Stimulated activated CD8-positive, alpha-beta memory T cell treated with anti-CD3 and anti-CD28 coated beads, Interleukin-4, amount 100 ng/mL, for 1 hour (primary cell): ENCODE data around the gene PSMD5.

ENCODE experiments used
- DNase-seq, 2 donors: peaks; one replicate each; pipeline ENCODE4 v3.0.0-alpha.2; 2020; ENCODE audit warnings: low read depth in 2 of 2, low spot score in 1 of 2

Gene PSMD5

DNA sequence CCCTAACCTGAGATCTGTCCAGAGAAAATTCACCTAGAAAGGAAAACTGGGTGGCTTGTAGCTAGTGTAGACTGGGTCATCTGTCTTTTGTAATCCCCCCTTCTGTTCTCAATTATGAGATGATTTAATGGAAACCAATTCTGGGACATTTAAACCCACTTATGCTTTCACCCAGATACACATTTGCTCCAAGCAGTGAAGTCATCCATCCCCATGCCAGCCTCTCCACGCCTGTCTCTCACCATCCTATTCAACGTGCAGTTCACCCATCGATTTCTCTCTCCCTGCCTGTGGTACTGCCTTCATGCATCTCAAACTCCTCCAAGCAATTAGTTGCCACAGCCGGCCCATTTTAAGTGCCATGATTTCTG lies 32.5 kb upstream of the PSMD5 start:
- DNase-seq = no peak

DNA sequence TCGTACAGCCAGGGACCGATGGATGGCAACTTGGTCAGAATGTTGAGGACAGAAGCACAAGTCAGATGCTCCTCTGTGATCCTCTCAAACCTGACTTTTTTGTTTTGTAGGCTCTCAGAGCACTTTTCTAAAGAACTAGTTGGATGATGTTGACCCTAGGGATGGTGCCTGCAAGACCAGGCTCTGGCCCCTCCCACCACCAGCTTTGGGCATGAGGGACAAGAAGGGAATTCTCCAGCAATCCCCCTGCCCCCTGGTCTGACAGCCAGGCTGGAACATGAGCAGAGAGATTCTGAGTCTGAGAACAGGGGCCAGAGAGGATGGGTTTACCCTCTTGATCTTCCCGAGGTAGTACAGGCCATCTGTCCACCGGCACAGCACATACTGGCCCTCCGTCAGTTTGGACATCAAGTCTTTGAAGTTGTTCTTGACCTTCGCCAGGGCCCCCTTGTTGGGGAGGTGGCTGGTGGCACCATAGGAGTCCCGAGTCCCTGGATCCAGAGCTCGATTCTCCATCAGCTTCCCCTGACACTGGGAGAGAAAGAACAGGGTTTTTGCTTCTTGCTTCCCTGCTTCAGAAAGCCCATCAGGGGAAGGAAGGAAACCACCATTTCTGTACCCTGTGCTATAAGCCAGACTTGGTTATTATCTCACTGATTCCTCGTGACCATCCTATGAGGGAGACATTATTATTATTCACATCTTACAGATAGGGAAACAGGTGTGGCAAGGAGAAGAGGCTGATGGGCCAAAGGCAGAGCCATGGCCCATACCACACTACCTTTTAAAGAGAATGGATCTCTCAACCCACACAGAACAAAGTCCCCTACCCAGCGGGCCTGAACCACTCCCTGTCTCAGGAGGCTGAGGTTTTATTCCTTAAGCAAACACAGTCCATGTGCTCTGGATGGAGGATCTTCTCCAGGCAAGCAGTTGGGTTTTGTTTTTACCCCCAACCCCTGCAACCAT lies 31.8 kb upstream of the PSMD5 start:
- DNase-seq = no peak

DNA sequence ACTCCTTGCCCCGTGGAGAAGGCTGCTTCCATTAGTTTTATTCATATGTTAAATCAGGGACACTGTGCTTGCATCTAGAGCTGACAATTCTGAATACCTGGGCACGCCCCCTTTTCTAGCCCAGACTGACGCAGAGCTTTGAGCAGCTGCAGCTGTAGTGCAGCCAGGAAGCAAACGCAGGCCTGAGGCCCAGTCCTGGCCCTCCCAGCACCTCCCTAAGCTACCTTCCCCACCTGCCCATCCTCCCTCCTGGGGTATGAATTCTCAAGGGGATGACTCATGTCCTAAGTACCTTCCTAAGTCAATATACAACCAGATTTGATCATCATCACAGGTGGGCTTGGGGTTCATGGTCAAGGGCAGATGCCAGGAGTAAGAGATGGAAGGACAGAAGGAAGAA lies 30.8 kb upstream of the PSMD5 start:
- DNase-seq = no peak

- DNase-seq = no peak
These were observed 30.2 kb upstream of the PSMD5 start for GRCh38 chr9:120872791-120873502.

DNA sequence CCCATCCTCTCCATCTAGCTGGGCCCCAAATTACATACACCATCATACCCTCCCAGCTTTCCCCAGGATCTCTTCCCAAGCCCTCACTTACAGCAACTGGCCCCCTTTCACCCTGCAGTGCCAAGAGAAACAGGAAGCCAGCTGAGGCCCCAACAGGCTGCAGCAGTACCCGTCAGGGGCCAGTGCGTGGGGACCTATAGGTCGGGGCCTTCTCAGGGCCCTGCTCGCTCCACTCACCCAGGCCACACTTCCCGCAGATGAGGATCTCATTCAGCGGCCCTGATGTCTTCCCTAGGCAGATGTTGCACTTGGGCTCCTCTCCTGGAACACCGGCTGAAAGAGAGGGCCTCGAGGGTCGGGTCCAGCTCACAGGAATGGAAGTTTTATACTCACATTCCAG lies 27.5 kb upstream of the PSMD5 start:
- no peak for DNase-seq

DNA sequence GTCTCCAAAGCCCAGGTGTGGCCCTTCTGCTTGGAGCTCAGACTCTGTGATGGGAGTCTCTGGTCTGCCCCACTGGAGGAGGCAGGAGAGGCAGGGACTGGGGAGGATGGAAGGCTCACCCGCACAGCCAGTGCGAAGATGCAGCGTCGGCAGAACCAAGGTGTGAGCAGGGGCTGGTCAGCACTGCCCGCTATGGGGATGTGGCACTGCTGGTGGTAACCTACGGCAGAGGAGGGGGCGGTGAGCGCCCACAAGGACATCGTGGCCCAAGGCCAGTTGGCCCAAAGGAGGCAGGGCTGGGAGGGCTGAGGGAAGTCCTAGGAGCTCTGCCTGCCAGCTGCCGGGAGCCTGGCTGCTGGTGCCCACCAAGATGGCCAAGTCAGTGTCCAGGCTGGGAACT lies 27.0 kb upstream of the PSMD5 start:
- DNase-seq = no peak

DNA sequence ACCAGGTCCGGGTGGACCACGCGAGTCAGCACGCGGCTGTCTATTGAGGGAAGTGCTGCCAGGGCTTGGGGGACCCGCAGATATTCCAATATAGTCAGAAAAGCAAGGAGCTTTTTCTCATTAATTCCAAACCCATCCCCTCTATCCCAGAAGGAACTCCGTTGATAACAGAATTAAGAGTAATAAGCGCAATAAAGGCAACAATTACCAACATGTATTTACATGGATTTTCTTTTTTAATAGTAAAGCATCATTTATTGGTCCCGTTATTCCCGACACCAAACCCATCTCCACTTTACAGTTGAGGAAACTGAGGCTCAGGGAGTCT lies 26.6 kb upstream of the PSMD5 start:
- DNase-seq = no peak

DNA sequence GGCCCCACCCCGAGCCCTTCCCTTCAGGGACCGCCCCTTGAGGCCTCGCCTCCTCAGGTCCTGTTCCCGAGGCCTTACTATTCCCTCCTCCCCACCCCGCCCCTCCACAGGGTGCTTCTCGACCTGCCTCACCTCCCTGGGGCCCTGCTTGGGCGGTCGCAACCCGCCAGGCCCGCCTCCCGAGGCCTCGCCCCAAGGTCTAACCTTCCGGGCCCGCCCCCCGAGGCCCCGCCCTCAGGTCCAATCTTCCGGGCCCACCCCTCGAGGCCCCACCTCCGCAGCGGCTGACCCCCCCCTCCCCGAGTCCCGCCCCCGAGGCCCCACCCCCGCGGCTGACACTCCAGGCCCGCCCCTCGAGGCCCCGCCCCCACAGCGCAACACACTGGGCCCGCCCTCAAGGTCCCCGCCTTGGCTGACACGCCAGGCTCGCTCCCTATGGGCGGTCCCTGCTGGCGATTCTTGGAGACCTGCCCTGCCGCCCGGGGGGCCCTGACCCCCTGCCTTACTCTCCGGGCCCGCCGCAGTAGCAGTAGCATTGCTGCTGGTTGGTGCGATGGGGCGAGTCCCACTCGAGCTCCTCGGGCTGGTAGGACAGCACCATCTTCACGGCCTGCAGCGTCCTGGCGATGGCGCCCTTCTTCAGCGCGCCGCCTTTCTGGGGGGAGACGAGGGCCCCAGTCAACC lies 26.1 kb upstream of the PSMD5 start:
- peak; percentile 96 for DNase-seq

DNA sequence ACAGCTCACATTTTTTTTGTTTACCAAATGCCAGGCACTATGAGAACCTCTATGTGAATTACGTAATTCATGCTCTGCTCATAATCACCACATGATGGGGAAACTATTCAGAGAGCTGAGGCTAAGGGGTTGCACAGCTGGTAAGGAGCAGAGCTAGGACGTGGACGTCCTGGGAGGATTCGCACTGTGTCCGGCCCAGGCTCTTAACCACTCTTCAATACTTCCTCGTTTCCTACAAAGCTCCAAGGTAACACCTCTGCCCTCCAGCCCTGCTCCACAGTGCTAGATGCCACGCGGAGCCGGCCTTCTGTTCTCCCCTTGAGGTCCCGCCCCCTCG lies 25.6 kb upstream of the PSMD5 start:
- DNase-seq = no peak

DNA sequence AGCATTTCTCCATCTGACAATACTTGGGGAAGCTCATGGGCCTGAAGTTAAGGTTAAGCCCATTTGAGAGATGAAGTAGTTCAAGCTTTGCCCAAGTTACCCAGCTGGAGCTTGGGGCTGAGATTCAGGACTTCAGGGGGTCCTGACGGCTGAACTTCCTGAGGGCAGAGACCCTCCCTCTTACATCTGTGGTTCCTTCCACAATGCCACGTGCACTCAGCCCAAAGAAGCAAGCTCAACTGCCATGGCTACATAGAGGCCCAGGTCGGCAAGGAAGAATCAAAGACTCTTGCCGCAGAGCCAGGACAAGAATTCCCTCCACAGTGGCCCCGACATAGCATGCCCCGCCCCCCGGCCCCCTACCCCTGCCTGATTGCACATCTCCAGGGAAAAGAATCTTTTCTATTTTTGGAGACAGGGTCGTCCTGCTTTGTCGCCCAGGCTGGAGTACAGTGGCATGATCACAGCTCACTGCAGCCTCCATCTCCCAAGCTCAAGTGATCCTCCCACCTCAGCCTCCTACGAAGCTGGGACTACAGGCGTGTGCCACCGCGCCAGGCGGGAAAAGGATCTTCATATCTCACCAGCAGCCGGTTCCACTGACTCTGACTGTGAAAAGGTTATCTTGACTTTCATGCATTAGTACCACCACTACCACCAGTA lies 25.1 kb upstream of the PSMD5 start:
- DNase-seq = no peak

DNA sequence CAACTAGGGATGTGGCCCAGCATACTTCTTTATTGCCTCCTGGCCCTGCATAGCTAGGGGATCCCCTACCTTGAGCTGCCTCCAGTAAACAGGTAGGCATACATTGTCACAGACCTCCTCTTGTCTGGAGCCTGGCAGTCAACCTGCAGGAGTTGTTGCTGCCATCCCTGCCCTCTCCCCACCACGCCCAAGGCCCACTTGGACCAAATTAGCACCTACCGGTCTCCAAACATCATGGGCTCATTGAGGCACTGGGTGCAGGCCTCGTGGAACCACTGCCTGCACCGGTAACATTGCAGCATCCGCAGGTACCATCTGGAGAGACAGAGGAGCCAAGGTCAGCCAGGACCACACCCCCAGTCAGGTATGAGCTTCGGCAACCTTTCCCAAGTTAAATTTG lies 23.9 kb upstream of the PSMD5 start:
- DNase-seq = no peak

- DNase-seq = no peak
These were observed 23.1 kb upstream of the PSMD5 start for GRCh38 chr9:120865809-120866208.

- no peak for DNase-seq
These were observed 22.5 kb upstream of the PSMD5 start for GRCh38 chr9:120865176-120865575.

- DNase-seq = no peak
These were observed 22.0 kb upstream of the PSMD5 start for GRCh38 chr9:120864719-120865118.

GRCh38 chr9:120863833-120864232 lies 21.1 kb upstream of the PSMD5 start:
- DNase-seq = no peak

DNA sequence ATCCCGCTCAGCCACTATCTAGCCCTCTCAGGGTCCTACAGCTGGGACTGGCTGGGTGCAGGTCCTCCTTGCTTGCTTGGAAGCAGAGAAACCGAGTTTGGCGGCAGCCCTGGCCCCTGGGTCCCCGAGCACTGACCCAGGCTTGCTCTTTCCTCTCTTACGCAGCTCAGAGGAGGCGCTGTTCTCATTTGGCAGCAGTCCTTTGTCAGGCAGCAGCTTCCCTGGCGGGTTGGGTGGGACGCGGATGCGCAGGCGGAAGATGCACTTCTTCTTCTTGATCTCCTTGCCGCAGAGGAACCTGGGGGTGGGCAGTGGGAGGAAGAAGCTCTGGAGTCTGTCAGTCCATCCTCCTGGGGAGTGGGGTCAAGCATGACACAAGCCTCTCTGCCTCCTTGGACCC lies 19.7 kb upstream of the PSMD5 start:
- no peak for DNase-seq

DNA sequence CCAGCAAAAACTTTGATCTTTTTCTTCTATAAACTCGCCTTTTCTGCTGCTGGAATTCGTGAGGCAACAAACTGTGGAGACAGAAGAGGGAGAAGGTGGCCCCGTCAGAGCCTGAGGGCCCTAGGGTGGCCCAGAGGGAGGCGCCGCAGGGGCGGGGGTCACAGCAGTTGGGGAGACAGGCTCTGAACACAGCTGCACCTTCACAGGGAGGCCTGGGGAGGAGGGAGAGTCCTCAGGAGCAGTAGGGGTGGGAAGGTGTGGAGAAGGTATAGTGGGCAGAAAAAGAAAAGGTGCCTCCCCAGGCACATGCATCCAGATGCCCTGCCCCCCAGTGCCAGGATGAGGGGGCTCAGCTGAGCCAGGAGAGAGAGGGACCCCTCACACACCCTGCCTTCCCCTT lies 19.2 kb upstream of the PSMD5 start:
- no peak for DNase-seq

GRCh38 chr9:120860083-120860482 lies 17.4 kb upstream of the PSMD5 start:
- no peak for DNase-seq

GRCh38 chr9:120859361-120859760 lies 16.6 kb upstream of the PSMD5 start:
- no peak for DNase-seq

DNA sequence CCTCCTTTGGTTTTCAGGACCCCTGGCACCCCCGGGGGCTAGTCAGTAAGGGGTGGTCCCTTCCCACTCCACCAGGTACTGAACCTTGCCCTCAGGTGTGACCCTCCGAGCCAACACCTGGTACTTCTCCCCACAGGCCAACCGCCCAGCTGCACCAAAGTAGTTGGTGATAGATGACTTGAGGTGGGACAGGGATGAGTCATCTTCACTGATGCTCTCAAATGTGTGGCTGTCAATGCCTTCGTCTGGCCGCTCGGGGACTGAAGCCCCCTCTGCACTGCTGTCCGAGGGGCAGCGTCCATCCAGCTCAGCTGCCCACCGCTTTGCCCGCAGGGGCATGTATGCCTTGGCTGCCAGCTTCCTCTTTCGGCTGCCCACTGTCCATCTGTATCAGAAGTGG lies 15.2 kb upstream of the PSMD5 start:
- DNase-seq = no peak

GRCh38 chr9:120857481-120857880 lies 14.8 kb upstream of the PSMD5 start:
- no peak for DNase-seq

- DNase-seq = no peak
These were observed 14.0 kb upstream of the PSMD5 start for GRCh38 chr9:120856700-120857099.
